Activated CD4-positive, alpha-beta T cell treated with anti-CD3 and anti-CD28 coated beads, Interleukin-2, amount 50 U/mL, for 4 hours (primary cell): ENCODE measurements around the gene LMAN1L.

ENCODE experiments used
- DNase-seq, 2 experiments: peaks; one replicate each; pipeline ENCODE4 v3.0.0-alpha.2; 2020

Gene LMAN1L

DNA sequence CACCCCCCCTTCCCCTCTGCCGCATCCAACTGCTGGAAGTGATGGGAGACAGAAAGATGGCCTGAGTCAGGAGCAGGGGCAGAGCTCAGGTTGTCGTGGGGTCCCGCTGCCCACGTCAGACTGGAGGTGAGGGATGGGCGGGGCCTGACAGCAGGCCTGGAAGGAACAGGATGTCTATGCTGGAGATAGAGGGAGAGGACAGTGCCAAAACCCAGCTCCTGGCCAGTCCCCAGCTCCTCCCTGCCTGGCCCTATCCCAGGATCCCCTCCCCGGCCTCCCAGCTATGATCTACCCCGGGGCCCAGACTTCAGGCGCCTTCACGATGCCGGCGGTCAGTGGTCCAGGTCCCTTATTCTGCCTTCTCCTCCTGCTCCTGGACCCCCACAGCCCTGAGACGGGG, at the start of gene LMAN1L:
LMAN1L (plus strand) TSS at position 303 of the 400 bp plus-strand sequence; CDS start at position 323, 20 bp downstream.
- DNase-seq, result no peak

DNA sequence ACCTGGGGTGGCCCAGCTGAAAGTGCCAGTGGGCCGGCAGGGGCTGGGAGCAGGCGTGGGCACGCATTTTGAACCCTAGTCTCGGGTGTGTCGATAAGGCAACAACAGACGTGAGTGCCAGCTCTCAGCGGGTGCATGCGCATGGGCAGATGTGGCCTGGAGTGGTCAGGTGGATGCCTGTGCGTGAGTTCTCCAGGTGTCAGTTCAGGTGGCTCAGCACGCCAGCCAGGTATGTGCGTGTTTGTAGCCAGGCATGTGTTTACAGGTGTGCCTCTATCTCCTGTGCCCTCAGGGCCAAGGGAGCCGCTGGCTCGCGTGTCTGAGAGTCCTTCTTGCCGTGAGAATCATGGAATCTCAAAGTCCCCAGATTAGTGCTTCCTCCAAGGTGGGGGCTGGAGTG, 49.2 kb upstream of the LMAN1L start:
- DNase-seq, result no peak

DNA sequence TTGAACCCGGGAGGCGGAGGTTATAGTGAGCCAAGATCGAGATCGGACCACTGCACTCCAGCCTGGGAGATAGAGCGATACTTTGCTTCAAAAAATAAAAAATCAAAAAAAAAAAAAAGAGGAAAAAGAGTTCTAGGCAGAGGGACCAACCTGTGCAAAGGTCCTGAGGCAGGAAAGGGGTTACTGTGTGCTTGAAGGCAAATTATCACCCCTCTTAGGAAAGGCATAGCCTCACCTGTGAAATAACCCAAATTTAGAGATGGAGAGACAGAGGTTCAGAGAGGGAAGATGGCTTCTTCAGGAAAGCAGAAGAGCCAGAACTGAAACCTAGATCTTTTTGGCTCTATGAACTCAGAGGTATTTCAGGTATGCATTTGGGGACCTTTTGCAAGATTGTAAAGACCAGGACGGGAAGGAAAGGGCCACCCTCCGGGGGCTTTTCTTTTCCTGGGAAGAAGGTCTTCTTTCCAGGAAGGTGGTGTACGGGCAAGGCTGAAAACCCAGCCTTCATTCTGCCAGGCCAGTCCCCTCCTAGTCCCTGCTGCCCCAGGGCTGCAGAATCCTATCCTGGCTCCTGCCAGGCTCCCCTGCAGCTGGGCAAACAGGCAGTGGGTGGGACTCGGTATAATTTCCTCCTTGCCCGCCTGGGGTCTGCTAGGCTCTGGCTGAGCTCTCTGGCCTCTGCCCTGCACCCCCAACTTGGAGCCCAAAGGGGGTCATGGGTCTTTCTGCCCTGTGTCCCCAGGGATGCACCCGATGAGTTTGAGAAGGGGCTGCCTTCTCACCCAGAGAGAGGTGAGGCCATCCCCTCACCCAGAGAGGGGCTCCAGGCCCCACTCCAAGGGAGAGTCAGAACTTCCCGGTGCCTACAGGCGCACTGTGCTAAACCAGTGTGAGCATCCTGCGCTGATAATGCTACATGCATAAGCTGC, 45.2 kb upstream of the LMAN1L start:
- DNase-seq, result no peak

DNA sequence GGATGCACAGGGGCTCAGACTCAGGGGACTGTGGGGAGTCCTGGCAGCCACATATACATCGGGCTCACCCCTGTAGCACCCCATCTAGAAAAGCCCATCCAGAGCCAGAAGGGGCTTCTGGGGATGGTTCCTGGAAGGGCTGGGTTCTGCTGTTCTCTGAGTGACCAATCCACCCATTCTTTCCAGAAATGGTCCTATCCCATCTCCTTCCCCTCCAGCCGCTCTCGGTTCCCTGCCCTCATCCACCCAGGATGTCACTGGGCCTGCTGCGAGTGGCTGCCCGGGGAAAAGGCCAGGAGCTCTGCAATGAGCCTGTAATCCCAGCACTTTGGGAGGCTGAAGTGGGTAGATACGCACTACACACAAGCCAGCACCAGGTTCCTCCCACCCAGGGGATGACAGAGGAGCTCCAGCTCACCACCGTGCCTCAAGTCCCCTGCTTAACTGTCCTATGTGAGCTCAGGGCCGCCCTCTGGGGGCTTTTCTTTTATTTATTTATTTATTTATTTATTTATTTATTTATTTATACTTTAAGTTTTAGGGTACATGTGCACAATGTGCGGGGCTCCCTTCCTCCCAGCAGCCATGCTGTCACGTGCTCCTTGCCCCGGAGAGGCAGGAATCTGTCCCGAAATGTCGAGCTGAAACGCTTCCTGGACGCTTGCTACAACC, 44.4 kb upstream of the LMAN1L start:
- DNase-seq, result no peak

DNA sequence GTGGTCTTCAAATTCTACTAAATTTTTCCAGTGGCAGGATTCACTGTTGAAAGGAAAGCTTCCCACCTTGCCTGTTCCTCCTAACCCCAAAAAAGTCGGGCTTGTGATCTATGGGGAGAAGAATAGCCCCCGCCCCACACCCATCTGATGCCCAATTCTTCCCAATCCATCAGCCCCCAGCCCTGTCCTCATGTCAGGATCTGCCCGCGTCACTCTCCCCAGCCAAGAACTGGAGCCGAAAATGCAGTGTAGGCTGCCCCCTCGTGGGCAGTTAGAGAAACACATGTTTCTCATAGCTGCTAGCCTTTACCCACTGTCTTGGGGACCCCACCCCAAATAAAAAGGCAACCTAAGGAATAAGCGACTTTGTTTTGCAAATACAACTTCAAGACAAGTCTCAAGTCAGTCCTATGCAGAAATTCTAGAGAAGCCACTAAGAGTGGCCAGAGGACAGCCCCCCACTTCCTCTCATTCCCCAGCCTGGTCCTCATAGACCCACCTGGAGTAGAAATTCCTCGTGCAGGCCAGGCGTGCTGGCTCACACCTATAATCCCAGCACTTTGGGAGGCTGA, 43.8 kb upstream of the LMAN1L start:
- DNase-seq, result peak; percentile 57 to 59

DNA sequence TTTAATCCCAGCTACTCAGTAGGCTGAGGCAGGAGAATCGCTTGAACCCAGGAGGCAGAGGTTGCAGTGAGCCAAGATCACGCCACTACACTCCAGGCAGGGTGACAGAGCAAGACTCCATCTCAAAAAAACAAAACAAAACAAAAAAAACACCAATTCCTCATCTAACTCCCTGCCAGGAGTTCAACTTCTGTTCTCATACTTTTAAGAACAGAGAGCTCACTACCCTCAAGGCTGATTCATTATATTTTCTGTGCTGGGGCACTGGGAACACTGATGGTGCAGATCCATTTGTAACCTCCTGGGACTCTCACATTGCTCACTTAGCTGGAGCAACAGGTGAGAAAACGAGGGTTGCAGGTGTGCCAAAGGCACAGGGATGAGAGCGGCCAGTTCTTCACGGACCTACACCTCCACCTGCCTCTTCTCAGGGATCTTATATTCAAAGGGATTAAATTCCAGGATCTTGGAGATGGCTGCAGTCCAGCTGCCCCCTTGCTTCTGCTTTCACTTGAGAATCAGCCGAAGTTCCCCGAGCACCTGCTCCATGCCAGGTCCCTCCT, 43.1 kb upstream of the LMAN1L start:
- DNase-seq, result no peak

DNA sequence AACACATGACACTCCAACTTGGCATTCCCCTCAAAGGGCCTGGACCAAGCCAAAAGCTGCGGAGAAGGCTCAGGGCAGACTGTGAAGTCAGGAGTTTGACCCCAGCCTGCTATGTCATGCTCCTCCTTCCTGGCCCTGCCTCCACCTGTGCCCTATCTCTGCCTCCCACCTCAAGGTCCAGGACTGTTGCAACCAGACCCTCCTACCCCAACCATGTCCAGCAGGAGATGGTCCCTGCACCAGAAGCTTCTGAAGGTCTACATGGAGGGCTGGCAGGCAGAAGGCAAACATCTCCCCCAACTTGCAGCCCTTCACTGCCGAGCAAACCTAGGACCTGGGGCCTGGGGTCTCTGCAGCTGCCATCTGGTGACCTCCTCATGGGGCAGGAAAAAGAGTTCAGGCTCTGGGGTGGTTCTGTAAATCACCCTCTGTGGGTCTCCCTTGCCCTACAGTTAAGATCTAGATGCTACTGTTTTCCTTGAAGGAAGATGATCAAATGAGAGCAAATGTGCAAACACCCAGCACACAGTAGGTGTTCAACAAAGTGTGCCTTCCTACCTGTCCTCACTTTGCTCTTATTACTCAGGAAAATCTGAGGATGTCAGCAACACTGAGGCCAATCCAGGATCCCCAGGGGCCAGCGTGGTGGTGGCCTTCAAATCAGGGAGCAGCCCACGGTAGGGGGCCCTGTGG, 42.3 kb upstream of the LMAN1L start:
- no peak for DNase-seq

DNA sequence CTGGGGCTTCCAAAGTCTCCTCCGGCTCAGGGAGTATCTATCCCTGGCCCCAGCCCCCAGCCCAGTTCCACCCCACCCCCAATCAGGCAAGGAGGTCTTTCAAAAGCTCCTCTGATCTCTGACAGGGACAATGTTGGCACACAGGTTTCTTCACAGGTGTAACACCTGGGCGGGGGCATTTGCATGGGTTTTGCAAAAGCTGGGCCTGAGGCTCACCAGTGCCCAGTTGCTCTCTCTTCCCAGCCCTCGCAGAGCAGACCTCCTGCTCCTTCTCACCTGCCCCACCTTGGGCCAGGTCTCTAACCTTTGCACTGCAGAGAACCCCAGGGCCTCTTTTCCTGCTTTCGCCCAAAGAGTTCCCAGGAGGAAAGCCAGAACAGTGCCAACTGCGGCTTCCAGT, 39.3 kb upstream of the LMAN1L start:
- no peak for DNase-seq

DNA sequence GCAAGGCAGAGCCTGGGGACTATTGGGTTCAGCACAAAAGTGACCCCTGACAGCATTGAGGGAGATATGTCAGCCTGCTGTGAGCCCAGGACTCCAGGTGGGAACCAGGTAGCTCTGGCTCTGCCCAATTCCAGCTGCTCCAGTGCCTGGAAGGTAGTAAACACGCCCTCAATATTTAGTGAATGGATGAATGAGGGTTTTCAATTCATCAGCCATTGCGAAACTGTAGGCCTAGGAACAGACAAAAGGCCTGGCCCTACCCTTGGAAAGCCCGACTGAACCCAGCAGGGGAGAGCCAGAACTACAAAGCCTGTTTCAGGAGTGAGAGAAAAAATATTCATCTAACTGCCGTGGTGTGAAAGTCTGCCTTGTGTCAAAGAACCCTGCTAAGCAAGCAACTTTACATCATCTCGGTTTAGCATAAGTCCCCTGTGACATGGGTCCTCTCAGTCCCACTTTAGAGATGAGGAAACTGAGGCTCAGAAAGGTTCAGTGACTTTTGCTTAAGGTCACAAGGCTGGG, 38.8 kb upstream of the LMAN1L start:
- DNase-seq, result no peak

DNA sequence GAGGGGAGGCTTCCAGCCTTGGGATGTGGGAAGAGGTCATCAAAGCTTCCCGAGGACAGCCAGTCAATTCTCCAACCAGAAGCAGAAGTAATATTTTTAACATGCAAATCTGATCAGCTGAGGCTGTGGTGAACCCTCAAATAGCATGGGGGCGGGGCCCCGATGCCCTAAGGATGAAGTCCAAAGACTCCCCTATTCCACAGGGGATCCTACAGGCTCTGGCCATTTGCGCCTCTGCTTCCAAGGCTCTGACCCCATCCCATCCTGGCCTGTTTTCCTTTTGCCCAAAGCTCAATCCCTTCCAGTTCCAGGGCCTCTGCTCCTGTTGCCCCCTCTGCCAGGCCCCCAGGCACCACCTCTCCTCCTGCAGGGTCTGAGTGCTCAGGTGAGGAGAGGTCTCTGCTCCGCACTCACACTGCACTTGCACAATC, 37.5 kb upstream of the LMAN1L start:
- no peak for DNase-seq

DNA sequence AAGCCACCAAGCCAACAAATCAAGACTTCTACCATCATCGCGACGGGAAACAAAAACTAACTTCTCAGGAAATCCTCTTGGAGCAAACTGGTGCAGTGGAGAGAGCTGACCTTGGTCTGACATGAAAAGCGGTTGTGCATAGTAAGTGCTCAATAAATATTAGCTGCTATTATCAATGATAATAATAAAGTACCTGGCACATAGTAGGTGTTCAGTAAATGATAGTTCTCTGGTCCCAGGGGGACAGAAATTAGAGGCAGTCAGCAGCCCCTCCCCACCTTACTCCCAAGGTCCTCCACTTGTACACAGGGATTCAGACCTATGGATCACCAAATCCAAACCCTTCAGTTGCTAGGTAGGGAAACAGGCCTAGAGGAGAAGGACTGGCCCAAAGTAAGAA, 36.7 kb upstream of the LMAN1L start:
- no peak for DNase-seq

DNA sequence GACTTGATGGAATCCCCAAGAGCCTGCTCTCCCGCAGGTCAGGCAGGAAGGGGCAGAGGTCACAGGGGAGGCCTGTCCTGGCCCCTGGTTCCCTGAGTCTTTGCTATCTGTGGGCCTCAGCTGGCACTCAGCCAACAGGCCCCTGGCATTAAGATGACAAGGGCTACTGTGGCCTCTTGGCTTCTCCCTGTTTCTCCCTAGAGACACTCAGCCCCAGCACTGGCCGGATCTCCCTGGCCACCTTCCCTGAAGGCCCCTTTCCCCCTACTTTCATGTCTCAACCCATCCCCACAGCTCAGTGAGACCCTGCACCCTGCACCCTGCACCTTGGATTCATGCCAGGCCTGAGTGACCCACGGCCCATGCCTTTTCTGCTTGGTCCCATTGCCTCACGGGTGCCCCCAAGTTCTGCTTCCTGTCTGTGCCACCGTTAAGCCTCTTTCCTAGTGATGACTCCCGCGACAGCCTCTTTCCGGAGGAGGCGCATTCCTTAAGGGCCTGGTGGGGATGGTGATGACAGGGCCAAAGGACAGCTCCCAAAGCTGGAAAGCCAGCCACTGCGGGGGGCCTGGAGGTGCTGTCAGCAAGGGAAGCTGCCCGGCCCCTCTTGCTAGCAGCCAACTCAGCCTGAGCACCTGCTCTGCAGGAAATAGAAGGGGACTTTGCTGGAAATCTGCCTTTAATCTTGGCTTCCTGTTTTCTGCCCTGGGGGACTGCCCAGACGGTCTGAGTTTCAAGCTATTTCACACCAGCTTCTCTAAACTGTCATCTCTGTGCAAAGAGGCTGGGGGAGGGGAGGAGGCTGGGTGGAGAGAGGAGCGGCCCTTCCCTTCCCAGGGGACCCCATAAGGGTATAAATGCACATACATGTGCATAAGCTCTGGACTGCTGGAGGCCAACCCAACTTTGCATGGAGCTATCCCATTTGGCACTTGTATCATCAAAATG, 35.5 kb upstream of the LMAN1L start:
- DNase-seq, result peak in 1 of 2 experiments; percentile 41

DNA sequence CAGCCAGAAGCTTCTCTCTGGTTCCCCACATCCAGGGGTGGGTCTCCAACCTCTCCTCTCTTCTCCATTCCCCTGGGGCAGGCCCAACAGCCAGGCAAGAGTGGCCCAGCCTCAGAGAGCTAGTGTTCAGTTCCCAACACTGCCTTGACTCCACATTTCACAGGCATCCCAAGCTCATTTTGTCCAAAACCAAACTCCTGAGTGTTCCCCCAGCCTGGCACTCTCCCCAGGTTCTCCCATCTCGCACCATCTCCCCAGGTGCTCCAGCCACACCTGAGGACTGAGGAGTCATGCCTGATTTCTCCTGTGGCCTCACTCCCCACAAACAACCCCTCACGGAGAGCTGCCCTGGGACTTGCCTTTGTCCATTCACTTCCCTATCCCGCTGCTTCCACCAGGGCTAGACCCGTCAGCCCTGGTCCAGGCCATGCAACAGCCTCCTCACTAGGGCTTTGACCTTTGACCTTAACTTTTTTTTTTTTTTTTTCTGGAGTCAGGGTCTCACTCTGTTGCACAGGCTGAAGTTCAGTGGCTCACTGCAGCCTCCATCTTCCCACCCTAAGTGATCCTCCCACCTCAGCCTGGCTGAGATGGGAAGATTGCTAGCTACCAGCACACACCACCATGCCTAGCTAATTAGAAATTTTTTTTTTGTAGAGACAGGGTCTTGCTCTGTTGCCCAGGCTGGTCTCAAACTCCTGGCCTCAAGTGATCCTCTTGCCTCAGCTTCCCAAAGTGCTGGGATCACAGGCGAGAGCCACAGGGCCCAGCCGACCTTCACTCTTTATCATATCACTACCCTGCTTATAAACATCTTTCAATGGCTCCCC, 34.7 kb upstream of the LMAN1L start:
- no peak for DNase-seq

DNA sequence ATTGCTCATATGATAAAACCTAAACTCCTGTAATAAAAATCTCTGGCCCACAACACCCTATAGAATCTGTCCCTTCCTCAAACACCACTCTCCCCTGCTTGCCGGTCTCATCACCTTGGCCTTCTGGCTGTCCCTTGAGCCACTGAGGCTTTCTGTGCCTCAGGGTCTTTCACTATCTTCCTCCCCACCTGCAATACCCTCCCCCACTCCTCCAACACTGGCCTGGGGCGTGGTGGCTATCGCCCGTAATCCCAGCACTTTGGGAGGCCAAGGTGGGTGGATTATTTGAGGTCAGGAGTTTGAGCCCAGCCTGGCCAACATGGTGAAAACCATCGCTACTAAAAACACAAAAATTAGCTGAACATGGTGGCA, 34.0 kb upstream of the LMAN1L start:
- no peak for DNase-seq

DNA sequence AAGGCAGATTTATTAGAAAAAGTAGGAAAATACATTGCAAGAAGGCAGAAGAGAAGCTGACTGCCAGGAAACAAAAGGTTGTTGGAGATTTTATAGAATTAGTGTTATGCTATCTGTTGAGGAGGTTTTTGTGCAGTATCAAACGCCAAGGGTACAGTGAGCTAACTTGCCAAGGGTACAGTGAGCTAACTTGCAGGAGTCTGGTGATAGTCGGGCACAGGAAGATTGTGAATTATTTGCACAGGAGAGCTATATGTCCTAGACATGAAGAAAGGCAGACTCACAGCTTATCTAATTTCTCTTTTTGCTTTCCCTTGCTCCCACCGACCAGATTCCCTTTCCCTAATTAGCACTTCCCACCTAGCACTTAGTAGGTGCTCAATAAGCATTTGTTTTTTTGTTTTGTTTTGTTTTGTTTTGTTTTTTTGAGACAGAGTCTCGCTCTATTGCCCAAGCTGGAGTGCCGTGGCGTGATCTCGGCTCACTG, 33.4 kb upstream of the LMAN1L start:
- DNase-seq, result no peak

DNA sequence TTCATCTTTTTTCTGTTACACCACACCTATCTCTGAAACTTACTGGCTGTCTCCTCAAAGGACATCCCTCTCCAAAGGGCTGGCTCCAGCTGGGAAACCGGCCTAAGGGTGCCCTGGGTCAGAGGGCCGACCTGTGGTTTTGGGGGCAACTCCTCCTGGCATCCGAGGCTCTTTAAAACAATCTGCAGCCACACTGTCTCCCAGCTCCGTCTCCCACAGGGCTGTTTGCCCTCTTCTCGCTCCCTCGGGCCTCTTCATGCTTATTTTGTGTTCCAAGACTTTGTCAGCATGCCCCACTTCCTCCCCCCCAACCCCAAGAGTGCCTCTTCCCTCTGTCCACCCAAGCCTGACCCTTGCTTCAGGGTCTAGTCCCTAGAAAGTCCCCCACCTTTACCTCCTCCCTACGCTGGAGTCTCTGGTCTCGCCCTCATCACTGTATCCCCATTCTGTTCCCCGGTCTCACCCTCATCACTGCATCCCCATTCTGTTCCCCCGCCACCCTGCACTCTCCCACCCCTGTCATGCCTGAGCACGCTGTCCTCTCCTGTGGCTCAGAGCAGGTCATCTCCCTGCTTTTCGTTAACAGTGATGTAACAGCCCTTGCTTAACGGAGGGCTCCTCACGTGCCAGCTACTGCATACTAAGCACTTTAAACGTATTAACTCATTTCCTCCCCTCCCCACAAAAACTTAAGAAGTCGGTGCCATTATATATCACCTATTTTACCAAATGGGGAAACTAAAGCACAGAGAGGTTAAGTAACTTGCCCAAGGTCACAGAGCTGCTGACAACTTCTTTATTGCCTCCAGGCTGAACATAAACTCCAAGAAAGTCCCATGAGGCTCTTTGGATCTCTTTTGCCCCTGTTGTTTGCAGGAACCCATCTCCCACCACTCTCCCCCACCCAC, 31.9 kb upstream of the LMAN1L start:
- no peak for DNase-seq

DNA sequence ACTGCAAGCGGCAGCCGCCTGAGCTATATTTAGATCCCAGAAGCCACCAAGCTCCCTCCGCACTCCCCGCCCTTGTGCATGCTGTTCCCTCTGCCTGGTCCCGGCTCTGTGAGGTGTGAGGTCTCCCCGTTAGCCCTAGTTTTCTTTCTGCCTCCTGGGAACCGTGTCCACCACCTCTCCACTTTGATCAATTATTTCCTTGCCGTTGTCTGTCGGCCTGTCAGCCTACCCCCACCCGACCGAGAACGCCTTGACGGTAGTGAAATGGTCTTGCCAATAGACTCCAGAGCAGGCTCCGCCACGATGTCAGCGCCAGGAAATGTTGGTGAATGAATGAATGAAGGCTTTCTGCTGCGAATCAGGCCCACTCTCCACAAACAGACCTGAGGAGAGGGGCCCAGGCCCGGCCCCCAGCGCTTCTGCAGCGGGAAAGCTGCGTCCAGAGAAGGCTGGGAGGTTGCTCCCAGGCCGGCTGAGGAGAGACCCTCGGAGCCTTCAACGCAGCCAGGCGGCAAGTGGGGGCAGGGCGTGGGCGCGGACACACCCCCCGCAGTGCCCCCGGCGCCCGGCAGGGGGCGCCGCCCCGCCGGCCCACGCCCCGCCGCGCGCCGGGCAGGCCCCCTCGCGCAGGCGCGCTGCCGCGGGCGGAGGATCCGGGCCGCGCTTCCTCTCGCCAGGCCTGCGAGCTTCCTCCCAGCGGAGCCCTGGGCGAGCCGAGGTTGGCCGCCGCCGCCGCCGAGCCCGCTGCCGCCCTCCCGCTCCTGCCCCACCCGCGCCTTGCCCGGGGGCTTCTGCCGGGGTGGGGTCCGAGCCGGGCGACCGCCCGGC, 31.0 kb upstream of the LMAN1L start, which contains the start of gene CSK:
CSK (plus strand) TSS at position 650 of the 828 bp plus-strand sequence. CDS start 16,218 bp downstream, outside the sequence.
- DNase-seq, result peak; percentile 57 to 62
